NT2/D1 (cell line): Measurements from ENCODE around the gene NHS.

Source experiments
- SUZ12 ChIP-seq: IDR thresholded peaks from 2 replicates; pipeline ENCODE4 v1.6.1; 2011; ENCODE audit not compliant: insufficient read length, insufficient read depth; ENCODE audit errors: extremely low read depth
- YY1 ChIP-seq: IDR thresholded peaks from 2 replicates; pipeline ENCODE4 v1.6.1; 2011; ENCODE audit not compliant: insufficient read length, insufficient read depth
- ZNF274 ChIP-seq: IDR thresholded peaks from 2 replicates; pipeline ENCODE4 v1.6.1; 2011; ENCODE audit warnings: mild to moderate bottlenecking, low read depth, low read length

GRCh38 chrX:17662391-17662790 is 287.4 kb downstream of the NHS start:
- no peak for TF ChIP-seq ZNF274
- TF ChIP-seq YY1 = no peak
- TF ChIP-seq SUZ12 = no peak
